Activated T-cell treated with anti-CD3 and anti-CD28 coated beads for 4 hours (primary cell): Measurements from ENCODE around the gene CBS.
"Not testable (repeated sequence)": the region's sequence is repeated elsewhere in the genome, so short reads cannot be mapped to it uniquely, and the experiment has no call there.

Experiments used
- DNase-seq: peaks from one replicate; pipeline ENCODE4 v3.0.0-alpha.2; 2020

The CBS gene

DNA sequence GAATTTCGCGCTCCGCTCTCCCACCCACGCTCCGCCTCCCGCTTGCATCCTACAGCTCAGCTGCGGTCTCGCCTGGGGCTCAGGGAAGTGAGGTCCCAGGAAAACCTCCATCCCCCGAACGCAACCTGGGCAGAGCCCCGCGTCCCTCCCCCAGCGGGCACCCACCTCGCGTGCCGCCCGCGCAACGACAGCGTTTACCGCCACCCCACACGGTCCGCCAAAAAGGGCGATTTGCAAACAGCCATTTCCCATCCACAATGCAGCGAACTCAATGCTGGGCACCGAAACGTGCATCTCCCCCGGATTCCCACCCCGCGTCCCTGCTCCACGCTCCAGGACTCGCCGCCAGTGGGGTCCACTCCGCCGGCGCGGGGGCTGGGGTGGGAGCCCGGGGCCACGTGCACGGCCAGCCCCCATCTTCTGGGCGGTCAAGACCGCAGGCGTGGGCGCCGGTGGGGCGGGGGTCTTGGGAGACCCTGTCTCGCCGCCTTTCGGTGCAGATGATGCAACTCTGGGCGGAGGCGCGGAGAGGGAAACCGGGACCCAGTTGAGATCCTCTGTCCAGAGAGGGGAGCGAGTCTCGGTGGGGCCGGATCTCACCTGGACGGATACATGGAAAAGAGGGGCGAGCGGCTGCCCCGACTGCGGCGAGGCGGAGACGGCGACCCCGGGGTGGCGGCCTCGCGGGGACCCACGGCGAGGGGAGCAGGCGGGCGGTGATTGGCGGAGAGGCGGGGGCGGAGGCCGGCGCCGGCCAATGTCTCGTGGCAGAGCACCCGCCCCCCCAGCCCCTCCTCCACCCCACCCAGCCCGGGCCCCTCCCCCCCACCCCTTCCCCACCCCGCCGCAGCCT is at the start of gene CBS:
Gene CBS, minus strand, starts transcription at position 666 of the 853 bp plus-strand sequence. CDS start 3,642 bp downstream, outside the sequence.
- not testable (repeated sequence) for DNase-seq

DNA sequence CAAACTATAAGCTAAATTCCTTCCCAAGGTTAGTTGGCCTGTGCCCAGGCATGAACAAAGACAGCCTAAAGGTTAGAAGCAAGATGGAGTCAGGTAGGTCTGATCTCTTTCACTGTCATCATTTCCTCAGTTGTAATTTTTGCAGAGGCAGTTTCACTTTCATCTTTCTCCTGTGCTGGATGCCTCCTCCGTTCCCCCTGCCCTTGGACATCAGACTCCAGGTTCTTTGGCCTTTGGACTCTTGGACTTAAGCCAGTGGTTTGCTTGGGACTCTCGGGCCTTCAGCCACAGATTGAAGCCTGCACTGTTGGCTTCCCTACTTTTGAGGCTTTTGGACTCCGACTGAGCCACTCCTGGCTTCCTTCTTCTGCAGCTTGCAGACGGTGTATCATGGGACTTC is 40.3 kb upstream of the CBS start:
- not testable (repeated sequence) for DNase-seq

DNA sequence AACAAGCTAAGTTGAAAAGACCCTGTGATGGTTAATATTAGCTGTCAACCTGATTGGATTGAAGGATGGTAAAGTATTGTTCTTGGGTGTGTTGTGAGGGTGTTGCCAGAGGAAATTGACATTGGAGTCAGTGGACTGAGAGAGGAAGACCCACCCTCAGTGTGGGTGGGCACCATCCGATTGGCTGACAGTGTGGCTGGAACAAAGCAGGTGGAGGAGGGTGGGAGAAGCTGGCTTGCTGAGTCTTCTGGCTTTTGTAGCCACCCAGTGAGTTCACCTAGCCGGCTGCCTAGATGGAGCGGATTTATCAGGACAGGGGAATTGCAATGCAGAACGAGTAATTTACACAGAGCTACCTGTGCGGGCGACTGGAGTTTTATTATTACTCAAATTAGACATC is 38.8 kb upstream of the CBS start:
- DNase-seq = not testable (repeated sequence)

DNA sequence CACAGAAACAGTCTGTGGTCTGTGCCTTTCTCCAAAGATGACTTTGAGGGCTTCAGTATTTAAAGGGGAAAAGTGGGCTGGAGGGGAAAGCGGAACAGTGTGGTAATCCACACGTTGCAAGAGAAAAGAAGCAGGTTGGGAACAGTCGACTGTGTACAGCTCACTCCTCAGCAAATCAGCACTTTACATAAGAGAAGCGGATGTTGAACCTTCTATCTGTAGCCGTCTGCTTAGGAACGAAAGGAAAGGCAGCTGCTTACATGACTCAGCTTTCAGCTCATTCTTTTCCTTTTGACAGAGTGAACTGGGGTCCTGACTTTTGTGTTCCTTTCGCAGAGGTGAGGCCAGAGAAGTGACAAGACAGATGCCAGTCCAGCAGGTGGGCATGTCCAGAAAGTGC is 33.4 kb upstream of the CBS start:
- DNase-seq = not testable (repeated sequence)

DNA sequence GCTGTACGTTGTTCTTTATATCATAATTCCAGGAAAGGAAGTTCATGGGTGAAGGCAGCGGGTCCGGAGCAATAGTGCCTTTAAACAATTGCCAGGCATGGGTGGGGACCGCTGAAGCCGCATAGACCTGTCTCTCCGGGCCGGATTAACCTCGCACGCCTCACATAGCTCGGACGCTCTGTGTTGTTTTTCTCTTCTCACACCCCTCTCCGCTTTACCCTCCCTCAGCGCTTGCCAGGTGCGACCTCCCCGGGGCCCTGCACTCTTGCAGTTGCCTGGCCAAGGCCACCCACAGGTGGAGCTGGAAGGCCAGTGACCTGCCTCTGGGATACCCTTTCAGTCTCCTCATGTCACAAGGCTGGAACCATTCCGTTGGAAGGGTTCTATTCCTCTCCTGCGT is 32.5 kb upstream of the CBS start:
- not testable (repeated sequence) for DNase-seq

DNA sequence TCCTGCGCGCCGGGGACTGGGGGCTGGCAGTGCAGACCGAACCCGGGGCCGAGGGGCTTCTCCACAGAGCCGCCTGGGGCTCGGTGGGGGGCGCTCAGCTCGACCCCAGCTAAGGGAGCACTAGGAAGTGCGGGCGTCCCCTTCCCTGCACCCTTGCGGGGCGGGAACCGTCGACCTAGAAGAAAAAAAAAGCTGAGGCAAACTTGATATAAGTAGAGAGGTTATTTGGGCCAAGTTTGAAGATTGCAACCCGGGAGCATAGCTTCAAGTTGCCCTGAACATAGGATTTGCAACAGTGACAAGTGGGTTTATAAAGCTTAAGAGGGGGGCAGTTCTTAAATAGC is 32.1 kb upstream of the CBS start:
- DNase-seq = not testable (repeated sequence)

DNA sequence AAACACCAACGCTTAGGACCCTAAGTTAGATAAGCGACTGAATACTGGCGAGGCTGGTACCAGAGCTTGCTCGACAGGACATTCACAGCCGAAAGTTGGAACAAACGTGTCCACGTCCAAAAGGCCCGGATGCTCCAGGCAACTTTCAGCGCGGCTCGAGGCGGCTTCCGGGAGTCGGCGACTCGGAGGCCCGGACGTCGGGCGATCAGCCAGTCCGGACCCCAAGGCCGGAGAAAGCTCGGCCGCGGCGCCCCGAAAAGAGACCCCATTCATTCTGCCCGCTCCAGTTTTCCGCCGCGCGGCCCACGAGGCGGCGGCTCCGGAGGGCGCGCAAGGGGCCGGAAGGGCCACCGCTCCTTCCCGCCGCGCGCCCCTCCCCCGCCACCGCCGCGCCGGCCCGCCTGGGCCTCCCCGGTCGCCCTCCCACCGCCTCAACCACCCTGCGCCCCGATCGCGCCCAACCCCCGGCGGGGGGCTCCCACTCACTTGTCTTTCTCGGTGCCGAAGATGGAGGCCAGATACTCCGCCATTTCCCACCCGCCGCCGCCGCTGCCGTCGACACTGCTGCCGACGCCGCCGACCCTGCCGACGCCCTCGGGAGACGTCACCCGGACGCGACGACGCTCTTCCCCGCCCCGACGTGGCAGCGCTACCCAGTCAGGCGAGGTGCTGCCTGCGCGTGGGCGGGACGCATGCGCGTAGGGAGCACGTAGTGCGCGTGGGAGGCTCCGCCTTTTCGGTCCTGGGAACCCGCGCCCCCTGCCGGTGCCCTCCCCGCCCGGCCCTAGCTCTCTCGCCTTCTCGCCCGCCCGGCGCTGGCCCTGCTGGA is 31.5 kb upstream of the CBS start, which contains the start of gene U2AF1:
Gene U2AF1, minus strand, starts transcription at position 606 of the 829 bp plus-strand sequence. Its CDS starts 76 bp downstream, at position 530.
- DNase-seq = peak; percentile 63

DNA sequence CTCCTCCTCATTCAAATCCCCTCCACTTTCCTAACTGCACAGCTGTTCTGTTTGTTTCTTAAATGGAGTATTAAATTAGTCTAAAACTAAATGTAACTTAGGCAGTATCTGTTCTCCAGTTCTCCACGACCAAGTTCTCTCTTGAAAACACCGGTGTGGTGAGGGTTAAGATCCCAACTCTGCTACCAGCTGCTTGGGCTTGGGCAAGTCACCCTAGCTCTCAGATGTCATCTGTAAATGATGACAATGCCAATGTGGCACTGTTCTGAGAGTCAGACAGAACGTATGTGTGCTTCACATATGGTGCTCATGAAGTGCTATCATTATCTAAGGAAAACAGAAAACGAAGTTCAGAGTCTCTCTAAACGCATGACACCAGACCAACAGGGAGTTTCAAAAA is 29.0 kb upstream of the CBS start:
- DNase-seq = not testable (repeated sequence)

DNA sequence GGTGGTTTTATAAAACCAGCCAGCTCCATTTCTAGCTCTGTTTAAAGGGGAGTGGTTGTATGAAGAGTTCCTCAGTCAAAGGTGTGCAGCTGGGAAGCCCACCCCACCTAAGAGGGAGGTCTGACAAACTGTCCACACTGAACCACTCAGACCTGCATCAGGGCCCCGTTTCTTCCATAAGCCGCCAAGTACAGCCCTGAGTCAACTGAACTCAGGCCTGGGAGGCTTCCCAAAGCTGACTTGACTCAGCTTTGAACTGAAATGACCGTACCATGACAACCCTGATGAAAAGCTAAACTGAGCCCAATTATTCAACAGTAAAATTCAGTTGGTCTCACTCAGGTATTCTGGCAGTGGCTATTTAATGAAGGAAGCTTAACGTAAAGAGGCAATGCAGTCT is 26.6 kb upstream of the CBS start:
- DNase-seq = not testable (repeated sequence)

DNA sequence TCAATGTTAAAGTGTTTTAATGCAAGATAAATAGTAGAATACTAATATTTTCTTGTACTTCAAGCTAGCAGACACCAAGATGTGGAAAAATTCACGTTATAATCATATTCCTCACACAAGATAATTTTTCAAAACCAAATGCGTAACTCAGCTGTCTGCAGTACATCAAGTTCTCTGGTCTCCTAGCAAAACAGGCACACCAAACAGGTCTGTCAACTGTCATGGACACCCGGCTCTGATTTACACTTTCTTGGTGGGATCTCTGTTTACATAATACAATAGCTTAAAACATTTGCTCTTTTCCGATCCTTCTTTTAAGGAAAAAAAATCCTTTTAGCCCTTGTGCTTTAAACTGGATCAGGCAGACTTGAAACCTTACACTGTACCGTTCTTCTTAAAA is 26.0 kb upstream of the CBS start:
- not testable (repeated sequence) for DNase-seq

DNA sequence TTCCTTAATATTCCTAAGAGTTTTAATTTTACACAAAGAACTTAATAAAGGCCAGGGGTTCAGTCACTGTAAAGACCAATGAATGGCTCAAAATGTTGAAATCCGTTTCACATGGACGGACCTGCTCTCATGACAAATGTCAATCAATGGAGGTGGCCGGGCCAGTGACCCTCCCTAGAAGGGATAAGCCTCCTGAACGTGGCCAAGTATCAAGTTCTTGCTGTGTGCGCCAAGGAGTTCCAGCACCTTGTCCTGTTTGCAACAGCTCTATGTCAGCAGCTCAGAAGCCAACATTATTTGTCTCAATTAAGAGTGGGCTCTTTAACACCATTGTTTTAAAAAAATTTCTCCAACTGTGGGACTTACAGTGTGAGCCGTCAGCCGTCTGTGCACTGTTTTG is 25.4 kb upstream of the CBS start:
- not testable (repeated sequence) for DNase-seq

DNA sequence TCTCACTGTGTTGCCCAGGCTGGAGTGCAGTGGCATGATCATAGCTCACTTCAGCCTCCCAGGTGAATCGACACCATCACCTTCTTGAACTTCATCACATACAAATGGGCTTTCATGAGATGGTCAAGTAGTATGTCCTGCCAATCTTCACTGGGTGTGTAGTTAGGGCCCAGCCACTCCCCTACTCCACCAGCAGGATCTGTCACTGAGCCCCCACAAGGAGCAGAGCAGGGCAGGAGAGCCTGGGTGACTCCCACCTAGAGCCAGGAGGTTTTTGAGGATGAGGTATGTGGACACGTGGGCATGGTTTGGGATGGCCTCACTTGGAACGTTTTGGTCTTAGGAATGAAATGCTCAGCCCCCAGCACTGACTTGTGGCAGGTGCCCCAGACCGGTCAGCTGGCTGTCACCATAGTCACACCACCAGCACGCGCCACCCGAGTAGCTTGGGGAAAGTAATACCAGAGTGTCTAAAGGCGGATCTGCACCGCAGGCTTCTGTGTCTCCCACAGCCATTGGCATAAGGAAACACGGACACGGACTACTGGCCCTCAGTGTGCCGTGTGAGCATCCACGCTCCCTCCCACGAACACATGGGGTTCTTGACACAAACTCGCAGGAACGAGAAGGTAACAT is 16.5 kb upstream of the CBS start:
- DNase-seq = not testable (repeated sequence)

DNA sequence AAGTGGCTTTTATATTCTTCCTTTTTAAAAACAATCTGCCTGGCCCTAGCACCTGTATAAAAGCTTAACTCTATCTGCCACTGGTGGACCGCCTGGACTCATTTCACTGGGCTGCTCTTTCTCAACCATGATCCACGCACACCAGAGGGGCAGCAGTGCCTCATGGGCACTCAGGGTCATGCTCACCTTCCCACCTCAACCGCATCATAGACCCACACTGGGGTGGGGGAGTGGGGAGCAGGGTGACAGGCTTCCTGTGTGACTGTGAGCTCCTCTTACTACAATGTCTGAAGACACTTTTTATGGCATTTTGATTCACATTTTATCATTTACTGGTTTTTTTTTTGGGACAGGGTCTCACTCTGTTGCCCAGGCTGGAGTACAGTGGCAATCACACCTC is 15.3 kb upstream of the CBS start:
- DNase-seq = not testable (repeated sequence)

DNA sequence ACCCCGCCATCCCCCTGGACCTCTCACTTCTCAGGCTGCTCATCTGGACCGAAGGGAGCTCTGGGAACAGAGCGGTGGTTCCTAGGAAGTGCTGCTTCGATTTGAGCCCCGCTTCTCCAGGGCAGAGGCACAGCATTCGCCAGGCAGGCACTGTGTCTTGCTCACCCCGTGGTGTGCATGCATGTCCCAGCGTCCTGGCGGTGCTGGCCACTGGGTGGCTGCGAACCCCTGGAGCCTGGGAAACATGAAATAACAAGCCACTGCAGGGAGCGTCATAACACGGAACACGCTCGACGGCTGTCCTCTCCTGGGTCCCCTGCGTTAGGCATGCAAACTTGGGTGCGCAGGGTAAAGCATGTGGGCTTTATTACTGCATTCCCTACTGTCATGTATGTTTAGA is 13.8 kb upstream of the CBS start:
- not testable (repeated sequence) for DNase-seq

DNA sequence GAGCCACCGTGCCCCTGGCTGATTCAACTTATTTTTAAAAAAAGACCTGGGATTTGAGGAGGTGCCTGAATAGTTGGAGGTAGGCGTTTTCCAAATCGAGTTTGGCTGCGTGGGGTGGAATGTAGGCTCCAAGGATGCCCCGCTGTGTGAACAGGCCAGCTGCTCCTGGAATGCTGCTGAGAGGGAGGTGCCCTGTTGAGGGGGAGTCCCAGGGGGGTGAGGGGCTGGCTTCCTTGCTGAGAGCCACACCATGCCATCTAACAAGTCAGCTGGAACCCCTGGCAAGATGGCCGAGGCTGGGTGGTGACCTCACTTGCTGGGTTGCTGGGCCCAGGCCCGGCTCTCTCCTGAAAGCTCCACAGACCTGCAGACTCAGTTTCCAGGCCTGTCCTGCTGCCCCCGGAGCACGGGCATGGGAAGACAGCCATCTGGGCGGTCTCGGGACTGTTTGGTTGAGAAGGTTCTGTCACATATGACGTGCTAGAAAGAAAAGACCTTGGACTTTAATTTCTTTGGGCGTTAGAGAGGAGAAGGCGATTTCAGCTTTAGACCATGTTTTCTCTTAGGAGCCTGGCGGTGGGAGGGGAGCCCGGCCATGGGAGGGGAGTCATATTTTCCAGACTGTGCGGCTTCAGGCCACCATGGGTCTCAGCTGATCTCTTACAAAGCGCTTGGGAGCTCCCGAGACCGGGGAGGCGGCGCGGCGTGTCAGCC is 7.1 kb upstream of the CBS start:
- not testable (repeated sequence) for DNase-seq

DNA sequence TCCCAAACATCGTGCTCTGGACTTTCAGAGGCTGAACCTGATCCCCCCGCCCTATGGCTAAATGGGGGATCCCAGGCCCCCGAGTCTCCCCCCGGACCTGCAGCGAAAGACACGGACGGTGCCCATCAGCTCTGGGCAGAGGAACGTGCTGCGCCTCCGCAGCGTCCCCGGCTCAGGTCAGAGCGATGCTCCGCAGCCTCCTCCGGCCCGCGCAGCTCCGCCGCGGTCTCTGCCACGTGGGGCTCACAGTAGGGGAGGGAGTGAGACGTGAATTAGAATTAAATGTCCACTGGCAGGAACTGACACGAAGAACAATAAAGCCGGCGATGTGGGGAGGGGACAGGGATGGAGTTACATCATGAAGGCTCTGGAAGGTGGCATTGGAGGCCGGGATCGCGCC is 1.0 kb upstream of the CBS start:
- DNase-seq = not testable (repeated sequence)

DNA sequence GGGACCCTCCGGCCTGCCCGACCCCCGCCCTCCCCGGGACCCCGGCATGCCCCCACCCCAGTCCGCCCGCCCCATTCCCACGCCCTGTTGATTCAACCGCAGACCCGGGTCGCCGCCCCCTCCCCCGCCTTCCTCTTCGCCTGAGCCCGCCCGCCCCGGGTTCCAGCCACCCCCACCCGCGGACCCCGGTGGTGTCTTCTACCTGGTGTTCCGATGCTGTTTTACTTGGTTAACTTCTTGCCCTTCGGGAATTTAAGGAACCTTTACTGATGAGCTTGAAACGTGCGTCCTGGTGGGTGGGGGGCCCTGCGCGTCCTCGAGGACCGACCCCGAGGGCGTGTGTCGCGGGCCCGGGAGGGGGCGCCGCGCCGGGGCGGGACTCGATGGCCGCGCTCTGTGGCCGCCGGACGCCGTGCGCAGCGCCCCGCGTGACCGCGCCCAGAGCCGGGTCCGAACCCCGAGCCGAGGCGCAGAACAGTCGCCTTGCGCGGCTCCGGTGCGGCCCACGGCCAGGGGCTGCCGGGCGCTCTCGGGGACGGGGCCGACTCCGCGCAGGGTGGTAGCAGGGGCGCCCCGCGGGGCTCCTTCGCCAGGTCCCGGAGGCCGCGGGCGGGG is 495 bp upstream of the CBS start:
- DNase-seq = not testable (repeated sequence)

DNA sequence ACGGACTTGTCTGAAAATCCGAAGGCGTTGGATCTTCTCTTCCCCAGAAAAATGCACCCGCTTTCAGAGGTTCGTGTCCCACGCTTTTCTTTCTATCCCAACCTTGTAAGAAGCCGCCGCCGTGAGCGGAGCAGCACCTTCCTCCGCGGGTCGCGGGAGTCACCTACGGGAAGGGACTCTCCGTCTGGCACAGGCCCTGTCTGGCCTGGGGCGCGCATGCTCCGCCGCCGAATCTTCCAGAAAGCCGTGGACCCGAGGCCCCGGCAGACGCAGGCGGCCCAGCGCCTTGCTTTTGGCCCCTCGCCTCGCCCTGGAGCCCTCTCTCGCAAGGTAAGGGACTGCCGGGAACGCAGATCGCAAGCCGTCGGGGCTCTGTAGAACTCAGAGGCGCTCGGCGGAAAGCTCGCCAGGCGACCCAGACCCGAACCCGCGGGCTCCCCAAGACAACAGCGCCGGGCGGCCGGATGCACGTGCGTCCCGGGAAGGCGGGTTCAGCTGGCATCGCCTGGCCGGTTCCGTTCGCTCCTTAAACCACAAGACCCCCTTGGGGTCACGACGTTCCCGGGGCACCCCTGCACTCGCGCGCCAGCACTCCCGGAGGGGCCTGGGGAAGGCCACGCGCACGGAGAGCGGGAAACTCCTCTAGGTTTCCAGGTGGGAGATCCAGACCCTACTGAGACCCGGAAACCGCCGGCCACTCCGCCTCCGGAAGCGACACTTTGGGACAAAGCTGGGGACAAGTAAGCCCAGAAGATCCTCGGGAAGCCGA is 1.1 kb downstream of the CBS start:
- DNase-seq = not testable (repeated sequence)

DNA sequence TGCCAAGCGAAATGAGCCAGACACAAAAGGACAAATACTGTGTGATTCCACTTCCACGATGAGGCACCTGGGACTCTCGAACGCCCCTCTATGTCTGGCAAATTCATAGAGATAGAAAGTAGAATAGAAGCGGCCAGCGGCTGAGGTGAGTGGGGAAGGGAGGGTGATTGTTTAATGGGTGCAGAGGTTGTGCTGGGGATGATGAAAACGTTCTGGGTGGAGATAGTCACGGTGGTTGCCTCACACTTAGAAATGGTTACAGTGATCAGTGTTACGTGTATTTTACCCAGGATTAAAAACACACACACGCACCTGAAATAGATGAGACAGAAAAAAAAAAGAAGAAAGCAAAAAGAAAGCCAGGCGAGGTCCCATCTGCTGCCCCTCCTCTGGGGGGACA is 2.9 kb downstream of the CBS start:
- not testable (repeated sequence) for DNase-seq

DNA sequence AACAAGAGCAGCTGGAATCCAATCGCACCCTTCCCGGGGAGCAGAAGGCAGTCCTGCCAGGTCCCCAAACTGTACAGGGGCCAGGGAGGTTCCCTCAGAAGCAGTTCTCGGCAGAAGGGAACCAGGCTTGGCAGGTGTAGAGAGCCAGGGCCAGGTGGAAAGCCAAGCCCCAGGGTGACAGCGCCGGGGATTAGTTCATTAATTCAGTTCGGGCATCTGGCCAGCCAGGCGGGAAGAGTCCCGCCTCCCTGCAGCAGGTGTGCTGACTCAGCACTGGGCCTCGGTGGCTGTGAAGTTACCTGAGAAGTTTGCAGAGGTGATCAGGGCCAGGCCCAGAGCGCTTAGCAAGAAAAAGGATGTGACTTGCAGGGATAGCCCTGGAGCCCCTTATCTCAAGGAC is 6.0 kb downstream of the CBS start:
- DNase-seq = not testable (repeated sequence)

DNA sequence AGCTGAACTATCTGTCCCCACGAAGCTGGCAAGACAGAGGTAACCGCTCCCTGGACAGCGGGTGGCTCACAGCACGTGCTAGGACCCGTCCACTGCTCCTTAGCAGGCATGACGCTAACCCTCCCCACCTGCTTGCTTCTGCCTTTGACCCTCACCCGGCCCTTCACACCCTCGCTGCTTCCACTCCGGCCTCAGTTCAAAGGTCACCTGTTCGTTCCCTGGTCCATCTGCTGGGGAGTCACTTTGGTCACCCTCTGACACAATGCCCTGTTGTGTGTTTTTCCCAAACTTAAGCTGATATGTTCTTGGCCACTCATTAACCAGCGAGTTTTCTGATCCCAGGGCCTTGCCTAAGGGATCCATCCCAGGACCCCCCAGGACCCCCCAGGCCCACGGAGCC is 7.6 kb downstream of the CBS start:
- DNase-seq = not testable (repeated sequence)
